ENCODE results near the gene RER1.
"Not testable (repeated sequence)": the region's sequence is repeated elsewhere in the genome, so short reads cannot be mapped to it uniquely, and the experiment has no call there.

The RER1 gene

DNA sequence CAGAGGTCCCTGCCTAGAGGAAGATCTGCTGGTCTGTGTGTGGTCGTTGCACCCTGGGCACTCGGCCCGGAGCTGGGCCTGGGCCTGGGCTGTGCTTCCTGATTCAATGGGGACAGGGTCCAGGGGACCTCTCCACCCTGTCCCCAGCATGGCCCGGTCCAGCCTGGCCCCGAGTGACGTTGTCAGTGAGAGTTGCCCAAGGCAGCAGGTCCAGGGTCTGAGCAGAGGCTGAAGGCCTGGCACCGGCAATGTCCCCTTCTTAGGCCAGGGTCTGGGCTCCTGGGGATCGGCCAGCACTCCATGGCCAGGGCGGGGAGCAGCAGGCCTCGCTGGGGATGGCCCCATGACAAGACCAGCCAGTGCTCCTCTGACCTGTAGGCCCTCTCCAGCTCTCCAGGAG is 36.3 kb downstream of the RER1 start:
- no peak for DNase-seq (ENCODE audit: low spot score)

GRCh38 chr1:2428490-2428889 is 36.8 kb downstream of the RER1 start:
- DNase-seq (ENCODE audit: low spot score): no peak

DNA sequence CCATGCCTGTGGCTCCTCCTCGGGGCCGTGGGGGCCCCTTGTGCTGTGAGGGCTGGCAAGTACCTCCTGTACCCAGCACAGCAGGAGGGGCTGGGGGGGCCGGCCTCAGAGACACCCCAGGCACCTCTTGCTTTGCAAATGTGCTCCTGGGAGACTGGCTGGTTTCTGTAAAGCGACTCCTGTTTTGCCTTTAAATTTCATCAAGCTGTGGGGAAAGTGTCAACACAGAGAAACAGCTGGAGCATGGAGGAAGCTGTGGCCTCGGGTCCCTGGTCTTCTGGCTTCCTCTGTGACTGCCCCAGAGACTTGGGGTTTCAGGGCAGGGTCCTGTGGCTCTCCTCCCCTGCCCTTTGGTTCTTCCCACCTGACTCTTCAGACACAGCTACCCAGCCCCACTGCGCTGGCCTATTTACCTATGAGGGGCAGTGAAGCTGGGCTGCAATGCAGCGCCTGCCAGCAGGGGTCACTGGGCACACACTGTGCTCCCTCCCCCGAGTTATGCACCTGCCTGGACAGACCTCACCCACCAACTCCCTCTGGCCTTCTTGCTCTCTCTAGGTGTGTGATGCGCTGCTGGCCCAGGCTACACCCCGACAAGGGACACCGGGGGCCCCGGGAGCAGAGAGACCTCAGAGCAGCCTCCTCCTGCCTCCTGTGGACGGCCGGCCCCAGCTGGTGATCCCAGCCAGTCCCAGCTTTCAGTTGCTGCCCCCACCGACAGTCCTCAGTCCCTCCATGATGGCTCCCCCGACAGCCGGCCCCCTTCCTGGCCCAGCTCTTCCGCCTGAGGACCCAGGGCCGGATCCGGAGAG is 38.3 kb downstream of the RER1 start:
- no peak for DNase-seq (ENCODE audit: low spot score)

DNA sequence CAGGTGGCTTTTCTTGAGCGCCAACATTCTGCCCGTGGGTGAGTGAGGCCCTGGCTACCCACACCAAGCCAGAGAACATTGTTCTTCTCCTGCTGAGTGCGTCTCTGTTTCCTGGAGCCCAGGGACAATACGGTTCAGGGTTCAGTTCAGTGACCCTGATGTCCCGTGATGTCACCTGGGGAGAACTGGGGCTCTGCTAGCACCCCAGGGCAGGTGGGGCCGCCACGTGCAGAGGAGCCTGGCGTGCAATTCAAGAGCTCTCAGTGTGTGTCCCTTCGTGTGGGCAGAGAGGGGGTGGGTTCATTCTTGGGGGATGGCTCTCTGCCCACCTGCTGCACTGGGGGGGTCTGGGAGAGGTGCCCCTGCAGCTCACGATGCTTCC is 38.9 kb downstream of the RER1 start:
- no peak for DNase-seq (ENCODE audit: low spot score)

DNA sequence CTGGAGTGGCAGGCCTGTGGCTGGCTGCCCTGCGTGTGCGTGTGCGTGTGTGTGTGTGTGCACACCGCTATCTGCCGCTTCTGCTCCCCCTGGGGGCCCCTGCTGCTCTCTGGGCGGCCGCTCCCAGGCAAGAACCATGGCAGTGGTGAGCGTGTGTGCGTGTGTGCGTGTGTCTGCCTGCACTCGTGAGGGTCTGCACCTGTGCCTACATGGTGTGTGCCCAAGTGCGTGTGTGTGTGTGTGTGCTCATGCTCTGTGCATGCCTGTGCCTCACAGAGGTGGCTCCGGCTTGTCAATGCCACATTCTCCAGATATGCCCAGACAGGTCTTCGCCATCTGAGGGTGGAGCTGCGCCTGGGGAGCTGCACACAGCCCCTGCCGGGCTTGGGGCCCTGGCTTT is 39.5 kb downstream of the RER1 start:
- DNase-seq (ENCODE audit: low spot score): no peak

GRCh38 chr1:2431518-2431917 is 39.9 kb downstream of the RER1 start:
- DNase-seq (ENCODE audit: low spot score): no peak

GRCh38 chr1:2432441-2432844 is 40.8 kb downstream of the RER1 start:
- no peak for DNase-seq (ENCODE audit: low spot score)

DNA sequence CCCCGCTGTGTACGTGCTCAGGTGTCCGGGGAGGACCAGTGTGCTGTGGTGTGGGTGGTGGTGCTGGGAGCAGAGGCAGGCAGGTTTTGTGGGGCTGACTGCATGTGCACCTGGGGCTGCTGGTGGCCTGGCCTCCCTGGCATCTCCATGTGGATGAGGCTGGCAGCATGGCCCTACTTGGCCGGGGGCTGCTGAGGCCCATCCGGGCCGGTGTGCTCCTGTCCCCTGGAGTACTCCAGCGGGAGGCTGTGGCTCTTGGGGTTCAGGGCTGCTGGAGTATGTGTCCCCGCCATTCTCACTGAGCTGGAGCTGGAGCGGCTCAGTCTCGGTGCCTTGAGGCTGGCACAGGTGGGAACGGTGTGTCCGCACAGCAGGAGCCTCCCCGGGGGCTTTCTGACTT is 41.6 kb downstream of the RER1 start:
- no peak for DNase-seq (ENCODE audit: low spot score)

- no peak for DNase-seq (ENCODE audit: low spot score)
Observed at GRCh38 chr1:2433936-2434655, 42.5 kb downstream of the RER1 start.

DNA sequence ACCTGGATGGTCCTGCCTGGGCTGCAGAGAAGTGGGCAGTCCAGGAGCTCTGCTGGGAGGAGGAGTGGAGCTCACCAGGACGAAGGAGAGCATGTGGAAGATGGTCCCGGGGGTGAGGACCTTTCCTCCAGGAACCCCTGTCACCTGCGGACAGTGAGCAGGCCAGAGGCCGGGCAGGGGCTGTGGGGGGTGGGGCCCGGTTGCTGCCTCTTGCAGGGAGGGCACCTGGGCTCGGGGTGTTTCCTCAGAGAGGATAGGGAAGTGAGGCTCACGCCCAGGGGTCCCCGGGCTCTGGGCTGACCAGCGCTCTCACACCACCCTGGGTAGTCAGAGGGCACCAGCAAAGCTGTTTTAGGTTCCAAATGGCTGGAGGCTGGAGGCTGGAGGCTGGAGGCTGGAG is 43.5 kb downstream of the RER1 start:
- DNase-seq (ENCODE audit: low spot score): no peak

DNA sequence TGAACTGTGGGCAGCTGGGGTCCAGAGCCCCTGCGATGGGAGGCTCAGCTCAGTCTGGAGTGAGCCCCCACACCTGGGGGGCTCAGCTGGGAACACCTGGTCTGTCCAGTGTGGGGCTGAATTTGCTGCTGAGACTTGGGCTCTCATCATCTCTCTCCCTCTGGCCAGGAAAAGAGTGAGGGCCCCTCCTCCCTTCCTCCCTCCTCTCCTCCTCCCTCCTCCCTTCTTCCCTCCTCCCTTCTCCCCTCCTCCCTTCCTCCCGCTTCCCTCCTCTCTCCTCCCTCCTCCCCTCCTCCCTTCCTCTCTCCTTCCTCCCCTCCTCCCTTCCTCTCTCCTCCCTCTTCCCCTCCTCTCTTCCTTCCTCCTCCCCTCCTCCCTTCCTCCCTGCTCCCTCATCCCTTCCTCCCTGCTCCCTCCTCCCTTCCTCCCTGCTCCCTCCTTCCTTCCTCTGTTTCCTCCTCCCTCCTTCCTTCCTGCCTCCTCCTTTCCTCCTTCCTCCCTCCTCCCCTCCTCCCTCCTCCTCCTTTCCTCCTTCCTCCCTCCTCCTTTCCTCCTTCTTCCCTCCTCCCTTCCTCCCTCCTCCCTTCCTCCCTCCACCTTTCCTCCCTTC is 44.2 kb downstream of the RER1 start:
- no peak for DNase-seq (ENCODE audit: low spot score)

DNA sequence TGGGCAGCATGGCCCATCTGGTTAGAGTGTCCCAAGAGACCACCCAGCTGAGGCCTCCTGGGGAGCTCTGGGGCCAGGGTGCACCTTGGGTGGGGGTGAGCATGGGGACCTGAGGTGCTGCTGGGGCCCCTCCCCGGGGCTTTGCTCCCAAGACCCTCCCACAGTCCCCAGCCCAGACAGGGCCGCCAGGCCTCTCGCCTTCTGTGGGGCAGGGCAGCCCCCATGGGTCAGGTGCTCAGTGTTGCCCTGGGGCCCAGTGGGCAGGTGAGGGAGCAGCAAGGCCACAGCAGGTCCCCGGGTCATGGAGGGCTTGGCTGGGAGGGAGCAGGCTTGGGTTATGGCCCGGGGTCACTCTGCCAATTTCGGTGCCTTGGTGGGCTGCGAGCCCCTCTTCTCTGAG is 45.2 kb downstream of the RER1 start:
- no peak for DNase-seq (ENCODE audit: low spot score)

DNA sequence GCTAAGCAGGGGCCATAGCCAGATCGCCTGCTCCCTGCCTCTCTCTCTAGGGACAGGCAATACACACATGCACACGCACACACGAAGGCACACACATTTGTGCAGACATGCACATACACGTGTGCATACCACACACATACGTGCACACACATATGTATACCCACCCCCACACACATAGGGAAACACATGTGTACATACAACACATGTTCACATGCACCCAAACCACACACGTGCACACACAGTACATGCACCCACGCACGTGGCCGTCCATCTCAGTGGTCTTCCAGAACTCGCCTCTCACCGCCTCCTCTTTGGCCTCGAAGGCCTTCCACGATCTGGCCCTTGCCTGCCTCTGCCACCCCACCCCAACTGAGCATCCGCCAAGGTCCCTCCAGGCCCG is 46.0 kb downstream of the RER1 start:
- DNase-seq (ENCODE audit: low spot score): no peak

GRCh38 chr1:2438038-2438437 is 46.4 kb downstream of the RER1 start:
- DNase-seq (ENCODE audit: low spot score): peak; percentile 83

DNA sequence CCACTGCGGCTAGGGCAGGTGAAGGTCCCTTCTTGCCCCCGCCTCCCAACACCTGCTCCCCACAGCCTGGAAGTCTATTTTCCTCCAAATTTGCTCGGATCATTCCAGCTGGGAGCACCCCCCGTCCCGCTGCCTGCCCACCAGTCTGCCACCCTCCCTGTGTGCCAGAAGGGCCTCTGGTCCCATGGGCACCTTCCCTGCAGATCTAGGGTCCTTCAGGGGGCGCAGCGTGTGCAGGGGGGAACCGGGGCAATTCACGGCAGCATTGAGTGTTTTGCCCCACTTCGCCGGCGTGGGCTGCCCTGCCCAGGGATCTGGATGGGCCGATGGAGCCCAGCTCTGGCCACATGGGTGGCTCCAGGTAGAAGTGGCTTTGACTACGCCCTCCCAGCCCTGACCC is 47.0 kb downstream of the RER1 start:
- no peak for DNase-seq (ENCODE audit: low spot score)

GRCh38 chr1:2439369-2439768 is 47.7 kb downstream of the RER1 start:
- no peak for DNase-seq (ENCODE audit: low spot score)

- not testable (repeated sequence) for DNase-seq (ENCODE audit: low spot score)
Observed at GRCh38 chr1:2440346-2440745, 48.7 kb downstream of the RER1 start.

DNA sequence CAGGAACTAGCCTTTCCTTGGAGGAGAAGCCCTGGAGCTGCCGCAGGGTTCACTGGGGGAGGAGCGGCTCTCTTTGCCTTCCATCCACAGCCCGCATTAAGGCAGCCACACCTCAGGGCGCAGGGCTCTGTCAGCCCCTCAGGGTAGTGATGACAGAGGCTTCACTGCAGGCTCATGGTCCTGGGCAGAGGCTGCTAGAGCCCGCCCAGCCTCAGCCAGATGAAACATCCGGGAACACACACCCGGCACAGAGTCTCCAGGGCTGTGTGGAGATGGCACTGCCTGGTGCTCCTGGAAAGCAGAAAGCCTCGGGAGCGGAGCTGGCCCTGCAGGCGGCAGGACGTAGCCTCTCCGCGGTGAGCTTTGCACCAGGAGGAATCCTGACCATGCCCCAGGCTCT is 50.1 kb downstream of the RER1 start:
- no peak for DNase-seq (ENCODE audit: low spot score)

GRCh38 chr1:2442661-2443060 is 51.0 kb downstream of the RER1 start:
- DNase-seq (ENCODE audit: low spot score): no peak

- no peak for DNase-seq (ENCODE audit: low spot score)
Observed at GRCh38 chr1:2443277-2444137, 51.9 kb downstream of the RER1 start.

DNA sequence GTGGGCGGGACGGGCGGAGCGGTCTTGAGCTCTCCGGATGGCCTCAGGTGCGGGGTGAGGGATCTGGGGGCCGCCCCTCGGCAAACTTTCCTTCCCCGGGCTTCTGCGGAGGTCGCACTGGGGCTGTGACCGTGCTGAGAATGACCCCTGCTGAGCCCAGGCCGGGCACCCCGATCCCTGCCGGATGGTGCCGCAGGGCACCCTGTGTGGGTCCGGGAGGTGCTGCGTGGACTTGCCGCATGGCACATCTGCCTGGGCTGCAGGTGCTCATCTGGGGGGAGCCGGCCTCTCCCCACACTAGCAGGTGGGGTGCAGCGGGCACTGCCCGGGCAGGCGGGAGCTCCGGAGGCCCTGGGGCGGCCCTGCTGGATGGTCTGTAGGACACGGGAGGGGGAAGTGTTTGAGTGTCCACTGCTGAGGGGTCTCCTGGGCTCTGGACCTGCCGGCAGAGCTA is 52.5 kb downstream of the RER1 start:
- DNase-seq (ENCODE audit: low spot score): no peak

- DNase-seq (ENCODE audit: low spot score): no peak
Observed at GRCh38 chr1:2445162-2445822, 53.7 kb downstream of the RER1 start.

Measured in cerebellar cortex (tissue), 1 donor.